HG03060 (cell line): ENCODE results near the gene TRIP11.

Experiments
- ATAC-seq: cut with Tn5 transposase; IDR thresholded peaks from one replicate; pipeline ENCODE4 v1.9.1; 2021; ENCODE audit warnings: low read depth, moderate number of reproducible peaks; ENCODE audit not compliant: unreplicated experiment

The TRIP11 gene

GRCh38 chr14:91926131-91926890, 113.5 kb downstream of the TRIP11 start:
- ATAC-seq: no peak

GRCh38 chr14:91925727-91926121, 114.1 kb downstream of the TRIP11 start:
- no peak for ATAC-seq

GRCh38 chr14:91925001-91925726, 114.7 kb downstream of the TRIP11 start:
- ATAC-seq: no peak

GRCh38 chr14:91920526-91920925, 119.3 kb downstream of the TRIP11 start:
- no peak for ATAC-seq

- ATAC-seq: no peak
Observed at GRCh38 chr14:91919814-91920213, 120.0 kb downstream of the TRIP11 start.

GRCh38 chr14:91918186-91918883, 121.5 kb downstream of the TRIP11 start:
- no peak for ATAC-seq
